Measurements from ENCODE around the gene PAK6. TPM values are rescaled to one million over a fixed set of nuclear protein-coding genes. Genes with fewer than 3 reads are reported as not detected.

PAK6 gene
- total RNA-seq, 1 donor from 2014 or later, result 0.31 TPM

GRCh38 chr15:40243126-40243810 is 4.4 kb downstream of the PAK6 start:
- TF ChIP-seq CTCF (IDR thresholded peaks at IDR 0.05; ENCODE audit: unreplicated experiment), result no peak
- peak overlapping the region; percentile 63 for H3K27ac Mint-ChIP-seq (ENCODE audit: unreplicated experiment)
- peaks cover 11% of the 10 kb centered on the region for H3K4me1 Mint-ChIP-seq (ENCODE audit: unreplicated experiment)
- peak overlapping the region; percentile 63 for H3K4me3 Mint-ChIP-seq (ENCODE audit: unreplicated experiment)
- no peak for DNase-seq (ENCODE audit: low spot score)
- peaks cover 8% of the 10 kb centered on the region for H3K27me3 Mint-ChIP-seq (ENCODE audit: unreplicated experiment)
- H3K9me3 Mint-ChIP-seq (ENCODE audit: unreplicated experiment), result no peaks in the 10 kb centered on the region
- no peaks in the 10 kb centered on the region for H3K36me3 Mint-ChIP-seq (ENCODE audit: low read depth, unreplicated experiment)

DNA sequence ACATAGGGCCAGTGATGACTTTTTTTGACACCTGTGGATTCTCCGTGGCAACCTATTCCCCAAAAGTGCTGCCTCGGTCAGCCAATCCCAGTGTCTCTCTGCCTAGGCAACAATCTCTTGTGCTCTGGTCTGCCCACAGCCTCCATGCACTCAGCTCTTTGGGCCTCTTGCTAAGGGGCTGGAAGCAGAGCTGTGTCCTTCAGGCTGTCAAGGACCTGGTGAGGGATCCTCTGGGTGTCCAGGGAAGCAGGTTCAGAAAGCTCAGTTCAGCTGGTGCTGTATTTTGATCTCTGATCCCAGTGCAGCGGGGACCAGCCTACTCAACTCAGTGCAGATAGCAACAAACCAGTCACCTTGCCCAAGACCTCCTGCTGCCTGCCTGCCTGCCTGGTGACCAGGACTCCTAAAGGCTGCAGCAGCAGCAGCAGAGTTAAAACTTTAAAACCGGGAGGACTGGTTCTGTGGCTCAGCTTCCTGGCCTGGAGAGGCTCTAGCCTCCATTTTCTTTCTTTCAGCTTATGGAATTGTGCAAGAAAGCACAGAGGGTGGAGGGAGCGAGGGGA is 6.2 kb downstream of the PAK6 start:
- Mint-ChIP-seq H3K27ac (ENCODE audit: unreplicated experiment) (no peak overlapping the region), H3K4me3 (ENCODE audit: unreplicated experiment) (no peak overlapping the region), H3K36me3 (ENCODE audit: low read depth, unreplicated experiment) (no peaks in the 10 kb centered on the region), H3K4me1 (ENCODE audit: unreplicated experiment) (peaks cover 5% of the 10 kb centered on the region), H3K27me3 (ENCODE audit: unreplicated experiment) (no peaks in the 10 kb centered on the region), H3K9me3 (ENCODE audit: unreplicated experiment) (no peaks in the 10 kb centered on the region)
- DNase-seq (ENCODE audit: low spot score), result no peak
- no peak for TF ChIP-seq CTCF (IDR thresholded peaks at IDR 0.05; ENCODE audit: unreplicated experiment)

DNA sequence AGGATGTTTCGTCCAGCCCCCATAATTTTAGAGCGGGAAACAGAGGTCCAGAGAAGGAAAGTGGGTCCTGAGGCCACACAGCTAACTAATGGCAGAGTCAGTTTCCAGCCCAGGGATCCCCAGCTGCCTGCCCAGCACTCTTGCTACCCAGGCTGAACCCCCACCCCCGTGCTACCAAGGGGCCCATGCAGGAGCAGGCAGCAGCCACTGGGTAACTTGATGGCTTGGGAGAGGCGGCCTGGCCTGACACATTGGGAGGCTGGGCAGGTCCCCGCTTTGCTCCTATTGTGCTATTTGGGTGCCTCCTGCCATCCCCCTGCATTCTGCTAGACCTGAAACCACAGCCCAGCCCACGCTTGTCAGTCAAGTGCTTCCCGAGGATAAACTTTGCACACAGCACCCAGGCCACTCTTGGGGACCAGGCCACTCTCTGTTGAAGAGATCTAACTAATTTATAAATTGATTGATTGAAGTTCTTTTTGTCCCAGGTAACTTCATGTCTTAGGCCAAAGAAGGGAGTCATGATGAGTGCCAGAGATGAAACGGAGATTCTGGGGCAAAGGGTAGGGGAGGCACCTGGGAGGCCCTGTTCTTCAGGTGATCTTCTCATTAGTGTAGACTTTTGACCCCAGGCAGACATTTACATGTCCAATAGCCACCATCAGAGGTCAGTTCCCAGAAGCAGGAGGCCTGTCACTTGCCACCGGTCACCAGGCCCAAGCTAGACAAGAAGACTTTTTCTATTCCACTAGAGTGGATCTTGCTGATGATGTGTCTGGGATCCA is 7.0 kb downstream of the PAK6 start:
- H3K4me1 Mint-ChIP-seq (ENCODE audit: unreplicated experiment), result peaks cover 5% of the 10 kb centered on the region
- no peak overlapping the region for H3K4me3 Mint-ChIP-seq (ENCODE audit: unreplicated experiment)
- H3K9me3 Mint-ChIP-seq (ENCODE audit: unreplicated experiment), result no peaks in the 10 kb centered on the region
- no peaks in the 10 kb centered on the region for H3K36me3 Mint-ChIP-seq (ENCODE audit: low read depth, unreplicated experiment)
- no peak overlapping the region for H3K27ac Mint-ChIP-seq (ENCODE audit: unreplicated experiment)
- H3K27me3 Mint-ChIP-seq (ENCODE audit: unreplicated experiment), result no peaks in the 10 kb centered on the region
- no peak for DNase-seq (ENCODE audit: low spot score)
- TF ChIP-seq CTCF (IDR thresholded peaks at IDR 0.05; ENCODE audit: unreplicated experiment), result no peak

- no peak for TF ChIP-seq CTCF (IDR thresholded peaks at IDR 0.05; ENCODE audit: unreplicated experiment)
- Mint-ChIP-seq H3K4me3 (ENCODE audit: unreplicated experiment) (no peak overlapping the region), H3K36me3 (ENCODE audit: low read depth, unreplicated experiment) (no peaks in the 10 kb centered on the region), H3K27ac (ENCODE audit: unreplicated experiment) (no peak overlapping the region), H3K4me1 (ENCODE audit: unreplicated experiment) (peaks cover 5% of the 10 kb centered on the region), H3K27me3 (ENCODE audit: unreplicated experiment) (peaks cover 5% of the 10 kb centered on the region), H3K9me3 (ENCODE audit: unreplicated experiment) (no peaks in the 10 kb centered on the region)
- DNase-seq (ENCODE audit: low spot score), result no peak
Observed at GRCh38 chr15:40246496-40247280, 7.8 kb downstream of the PAK6 start.

Data from endothelial cell (in vitro differentiated cells).